ENCODE measurements around the gene CD226.
"Not testable (repeated sequence)": the region's sequence is repeated elsewhere in the genome, so short reads cannot be mapped to it uniquely, and the experiment has no call there.

The CD226 gene

GRCh38 chr18:69878213-69878933 is 69.3 kb downstream of the CD226 start:
- Histone ChIP-seq H3K9ac (no peak overlapping the region), H3K27ac (no peak overlapping the region), H3K4me3 (no peak overlapping the region), H3K27me3 (no peaks in the 10 kb centered on the region), H4K20me1 (no peaks in the 10 kb centered on the region), H3K36me3 (no peaks in the 10 kb centered on the region), H3K9me3 (no peaks in the 10 kb centered on the region), H3K4me1 (peaks cover 10% of the 10 kb centered on the region), H3K4me2 (no peak overlapping the region)
- no peak for TF ChIP-seq Cebpa-rat (IDR thresholded peaks at IDR 0.05)

- H4K20me1 ChIP-seq: no peaks in the 10 kb centered on the region
- no peak overlapping the region for H3K4me3 ChIP-seq
- H3K4me2 ChIP-seq: no peak overlapping the region
- H3K27ac ChIP-seq: no peak overlapping the region
- H3K9ac ChIP-seq: no peak overlapping the region
- no peaks in the 10 kb centered on the region for H3K27me3 ChIP-seq
- no peak for TF ChIP-seq Cebpa-rat (IDR thresholded peaks at IDR 0.05)
- H3K9me3 ChIP-seq: no peaks in the 10 kb centered on the region
- H3K4me1 ChIP-seq: no peaks in the 10 kb centered on the region
- H3K36me3 ChIP-seq: no peaks in the 10 kb centered on the region
Observed at GRCh38 chr18:69876490-69876889, 71.2 kb downstream of the CD226 start.

- Histone ChIP-seq H3K27me3 (no peaks in the 10 kb centered on the region), H3K4me2 (no peak overlapping the region), H3K9me3 (no peaks in the 10 kb centered on the region), H4K20me1 (no peaks in the 10 kb centered on the region), H3K4me3 (no peak overlapping the region), H3K9ac (no peak overlapping the region), H3K27ac (no peak overlapping the region), H3K4me1 (no peaks in the 10 kb centered on the region), H3K36me3 (no peaks in the 10 kb centered on the region)
- no peak for TF ChIP-seq Cebpa-rat (IDR thresholded peaks at IDR 0.05)
Observed at GRCh38 chr18:69874058-69874457, 73.6 kb downstream of the CD226 start.

GRCh38 chr18:69872661-69873060 is 75.0 kb downstream of the CD226 start:
- H3K36me3 ChIP-seq: no peaks in the 10 kb centered on the region

GRCh38 chr18:69871363-69871762 is 76.3 kb downstream of the CD226 start:
- H3K36me3 ChIP-seq: no peaks in the 10 kb centered on the region
- H3K27me3 ChIP-seq: no peaks in the 10 kb centered on the region
- H4K20me1 ChIP-seq: no peaks in the 10 kb centered on the region
- no peak overlapping the region for H3K27ac ChIP-seq
- no peak overlapping the region for H3K9ac ChIP-seq
- H3K4me3 ChIP-seq: no peak overlapping the region
- no peak for TF ChIP-seq Cebpa-rat (IDR thresholded peaks at IDR 0.05)
- no peaks in the 10 kb centered on the region for H3K9me3 ChIP-seq
- H3K4me2 ChIP-seq: no peak overlapping the region
- H3K4me1 ChIP-seq: no peaks in the 10 kb centered on the region

More at GRCh38 chr18:69872661-69873060, 75.0 kb downstream of the CD226 start:
- H3K4me3 ChIP-seq: no peak overlapping the region
- H3K9ac ChIP-seq: no peak overlapping the region
- H3K4me2 ChIP-seq: no peak overlapping the region
- no peaks in the 10 kb centered on the region for H4K20me1 ChIP-seq
- no peak overlapping the region for H3K27ac ChIP-seq
- no peak for TF ChIP-seq Cebpa-rat (IDR thresholded peaks at IDR 0.05)
- no peaks in the 10 kb centered on the region for H3K27me3 ChIP-seq
- H3K4me1 ChIP-seq: no peaks in the 10 kb centered on the region
- no peaks in the 10 kb centered on the region for H3K9me3 ChIP-seq

GRCh38 chr18:69870736-69871135 is 76.9 kb downstream of the CD226 start:
- Histone ChIP-seq H3K4me3 (no peak overlapping the region), H3K27me3 (no peaks in the 10 kb centered on the region), H3K9ac (no peak overlapping the region), H3K27ac (no peak overlapping the region), H3K4me1 (no peaks in the 10 kb centered on the region), H3K4me2 (no peak overlapping the region), H3K36me3 (no peaks in the 10 kb centered on the region), H4K20me1 (no peaks in the 10 kb centered on the region), H3K9me3 (no peaks in the 10 kb centered on the region)
- no peak for TF ChIP-seq Cebpa-rat (IDR thresholded peaks at IDR 0.05)

- no peaks in the 10 kb centered on the region for H3K36me3 ChIP-seq
- no peaks in the 10 kb centered on the region for H3K4me1 ChIP-seq
- H3K9me3 ChIP-seq: no peaks in the 10 kb centered on the region
- no peaks in the 10 kb centered on the region for H4K20me1 ChIP-seq
- H3K27me3 ChIP-seq: no peaks in the 10 kb centered on the region
- no peak overlapping the region for H3K9ac ChIP-seq
- H3K4me2 ChIP-seq: no peak overlapping the region
- TF ChIP-seq Cebpa-rat (IDR thresholded peaks at IDR 0.05): no peak
- H3K4me3 ChIP-seq: no peak overlapping the region
- no peak overlapping the region for H3K27ac ChIP-seq
Observed at GRCh38 chr18:69866212-69866611, 81.5 kb downstream of the CD226 start.

- Histone ChIP-seq H3K9me3 (no peaks in the 10 kb centered on the region), H3K27me3 (no peaks in the 10 kb centered on the region), H3K27ac (no peak overlapping the region), H3K4me3 (no peak overlapping the region), H3K36me3 (no peaks in the 10 kb centered on the region), H3K9ac (no peak overlapping the region), H4K20me1 (no peaks in the 10 kb centered on the region), H3K4me1 (no peaks in the 10 kb centered on the region), H3K4me2 (no peak overlapping the region)
- no peak for TF ChIP-seq Cebpa-rat (IDR thresholded peaks at IDR 0.05)
Observed at GRCh38 chr18:69865776-69866175, 81.9 kb downstream of the CD226 start.

- not testable (repeated sequence) for H3K9me3 ChIP-seq, H3K4me2 ChIP-seq, H3K9ac ChIP-seq, H3K36me3 ChIP-seq, H3K27me3 ChIP-seq, H4K20me1 ChIP-seq, H3K4me3 ChIP-seq, H3K27ac ChIP-seq, H3K4me1 ChIP-seq
Observed at GRCh38 chr18:69864802-69865201, 82.9 kb downstream of the CD226 start.

- no peaks in the 10 kb centered on the region for H3K27me3 ChIP-seq
Observed at GRCh38 chr18:69858897-69859296, 88.8 kb downstream of the CD226 start.

GRCh38 chr18:69854455-69854854 is 93.2 kb downstream of the CD226 start:
- H3K36me3 ChIP-seq: no peaks in the 10 kb centered on the region
- H3K4me3 ChIP-seq: no peak overlapping the region
- H3K9me3 ChIP-seq: no peaks in the 10 kb centered on the region
- no peak overlapping the region for H3K9ac ChIP-seq
- H3K27me3 ChIP-seq: no peaks in the 10 kb centered on the region
- H3K27ac ChIP-seq: no peak overlapping the region
- no peak for TF ChIP-seq Cebpa-rat (IDR thresholded peaks at IDR 0.05)
- H3K4me2 ChIP-seq: no peak overlapping the region
- no peaks in the 10 kb centered on the region for H3K4me1 ChIP-seq
- H4K20me1 ChIP-seq: no peaks in the 10 kb centered on the region

More at GRCh38 chr18:69858897-69859296, 88.8 kb downstream of the CD226 start:
- Histone ChIP-seq H3K4me2 (no peak overlapping the region), H3K9me3 (no peaks in the 10 kb centered on the region), H3K4me3 (no peak overlapping the region), H3K36me3 (no peaks in the 10 kb centered on the region), H3K27ac (no peak overlapping the region), H3K4me1 (no peaks in the 10 kb centered on the region), H4K20me1 (no peaks in the 10 kb centered on the region), H3K9ac (no peak overlapping the region)
- no peak for TF ChIP-seq Cebpa-rat (IDR thresholded peaks at IDR 0.05)

Measured in BLaER1 (cell line).